ENCODE data around the gene TDRD9. TPM values are rescaled to one million over a fixed set of nuclear protein-coding genes. Genes with fewer than 3 reads are reported as not detected.

TDRD9 gene
- total and polyA plus RNA-seq, 8 donors, result 0.67 to 28.6 (median 2.5) TPM

DNA sequence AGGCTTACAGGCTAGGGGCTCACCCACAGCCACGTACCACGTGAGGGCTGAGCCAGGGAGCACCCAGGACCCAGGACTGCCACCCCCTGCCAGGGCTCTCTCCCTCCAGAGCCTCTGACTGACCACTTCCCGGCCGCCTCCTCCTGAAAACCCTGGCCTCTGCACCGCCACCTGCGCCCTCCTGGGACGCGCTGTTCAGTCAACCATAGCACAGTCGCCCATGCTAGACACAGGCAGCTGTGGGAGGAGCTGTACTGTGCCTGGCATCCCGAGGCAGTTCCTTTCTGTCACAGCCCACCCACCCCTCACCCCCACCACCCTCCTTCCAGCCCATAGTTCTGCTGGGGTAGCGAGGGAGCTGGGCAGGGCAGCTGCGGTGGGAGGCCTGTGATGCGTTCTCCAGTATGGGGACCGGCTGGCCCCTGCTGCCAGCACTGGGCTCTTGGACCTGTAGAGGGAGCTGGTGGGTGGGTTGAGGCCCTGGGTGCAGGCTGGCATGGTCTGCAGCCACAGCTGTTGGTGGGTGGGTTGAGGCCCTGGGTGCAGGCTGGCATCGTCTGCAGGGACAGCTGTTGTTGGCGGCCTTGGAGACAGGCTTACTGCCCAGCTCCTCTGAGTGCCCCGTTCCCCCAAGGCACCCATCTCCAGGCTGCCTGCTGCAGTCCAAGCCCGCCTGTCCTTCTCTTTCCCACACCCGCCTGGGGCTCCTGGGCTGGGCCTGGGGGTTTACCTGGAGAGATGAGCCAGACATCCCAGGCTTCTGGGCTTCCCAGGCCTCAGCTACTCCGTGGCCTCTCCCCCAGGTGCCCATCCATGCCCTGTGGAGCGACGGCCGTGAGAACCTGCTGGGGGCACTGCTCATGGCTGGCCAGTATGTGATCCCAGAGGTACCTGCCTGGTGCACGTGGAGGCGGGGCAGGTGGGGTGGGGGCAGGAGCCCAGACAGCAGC is 168.8 kb downstream of the TDRD9 start:
- no peak overlapping the region for H3K27ac ChIP-seq
- no peak for ATAC-seq
- WGBS, 2 donors, result 62 to 76% methylated on average over 21 to 25 of the region's 25 CpGs

GRCh38 chr14:104098272-104099095 is 170.2 kb downstream of the TDRD9 start:
- H3K36me3 ChIP-seq, result no peaks in the 10 kb centered on the region
- no peaks in the 10 kb centered on the region for H3K4me1 ChIP-seq
- WGBS, 2 donors, result 69 to 89% methylated on average over 24 to 25 of the region's 25 CpGs
- intact Hi-C loops (cut with DNase I), result no loop called here
- FAIRE-seq (no peak), DNase-seq (peak in 2 of 6 donors; percentile 9 to 48), ATAC-seq (no peak)
- H3K27ac ChIP-seq, result no peak overlapping the region
- TF ChIP-seq CTCF (IDR thresholded peaks at IDR 0.05), result no peak
- H3K27me3 ChIP-seq, result peaks cover 0 to 3% (median 0%) of the 10 kb centered on the region in 4 donors
- no peaks in the 10 kb centered on the region for H3K9me3 ChIP-seq
- H3K4me3 ChIP-seq, result no peak overlapping the region

More for the DNA sequence above, 168.8 kb downstream of the TDRD9 start:
- H3K36me3 ChIP-seq, result no peaks in the 10 kb centered on the region
- H3K27me3 ChIP-seq, result peaks cover 0 to 3% (median 0%) of the 10 kb centered on the region in 4 donors
- H3K4me3 ChIP-seq, result no peak overlapping the region
- intact Hi-C loops (cut with DNase I), result no loop called here
- FAIRE-seq, result no peak
- TF ChIP-seq CTCF (IDR thresholded peaks at IDR 0.05), result no peak
- H3K4me1 ChIP-seq, result no peaks in the 10 kb centered on the region
- H3K9me3 ChIP-seq, result no peaks in the 10 kb centered on the region
- DNase-seq, result peak in 3 of 6 donors; percentile 17 to 59 (median 51)

DNA sequence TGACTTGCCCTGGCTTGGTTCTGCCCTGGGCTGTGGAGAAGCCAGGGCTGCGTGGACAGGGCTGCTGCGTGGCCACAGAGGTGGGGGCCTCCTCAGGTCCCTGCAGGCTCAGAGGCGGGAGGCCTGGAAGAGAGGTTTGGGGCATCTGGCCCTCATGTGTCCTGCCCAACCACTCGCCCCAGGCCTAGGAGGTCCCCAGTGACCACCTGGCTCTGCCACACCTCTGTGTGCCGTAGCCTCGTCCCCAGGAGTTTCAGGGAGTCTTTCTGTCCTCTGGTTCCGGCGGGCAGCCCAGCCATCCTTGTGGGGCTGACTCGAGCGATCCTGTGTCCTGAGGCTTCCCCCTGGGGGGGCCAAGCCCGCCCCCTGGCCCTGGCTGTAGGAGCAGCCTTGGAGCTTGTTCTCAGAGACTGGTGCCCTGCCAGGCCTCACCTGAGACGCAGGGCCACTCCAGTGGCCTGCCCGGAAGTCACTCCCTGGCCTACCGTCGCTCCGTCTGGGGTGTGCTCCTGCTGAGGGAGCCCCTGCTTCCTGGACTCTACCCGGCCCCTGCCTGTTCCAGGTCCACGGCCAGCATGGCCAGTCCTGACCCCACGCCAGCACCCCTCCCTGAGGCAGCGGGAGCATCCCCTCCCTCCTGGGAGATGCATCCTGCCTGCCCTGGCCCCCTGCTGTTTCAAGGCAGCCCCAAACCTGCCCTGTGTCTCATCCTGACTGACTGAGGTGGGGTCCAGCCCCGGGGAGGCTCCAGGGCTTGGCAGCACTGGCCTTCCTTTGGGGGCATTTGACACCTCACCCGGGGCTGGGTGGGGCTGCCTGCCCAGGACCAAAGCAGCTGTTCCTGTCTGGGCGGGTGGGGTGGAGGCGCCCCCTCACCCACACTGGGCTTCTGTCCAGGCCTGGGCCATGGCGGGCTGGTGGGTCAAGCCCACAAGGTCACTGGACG is 171.1 kb downstream of the TDRD9 start:
- H3K27me3 ChIP-seq, result peaks cover 0 to 3% (median 0%) of the 10 kb centered on the region in 4 donors
- H3K4me1 ChIP-seq, result no peaks in the 10 kb centered on the region
- H3K9me3 ChIP-seq, result no peaks in the 10 kb centered on the region
- H3K27ac ChIP-seq, result no peak overlapping the region
- no peak overlapping the region for H3K4me3 ChIP-seq
- ATAC-seq (no peak), FAIRE-seq (no peak), DNase-seq (peak in 3 of 6 donors; percentile 32 to 65 (median 50))
- no peak for TF ChIP-seq CTCF (IDR thresholded peaks at IDR 0.05)
- intact Hi-C loops (cut with DNase I), result no loop called here
- WGBS, 2 donors, result 71 to 75% methylated on average over 15 to 26 of the region's 26 CpGs
- no peaks in the 10 kb centered on the region for H3K36me3 ChIP-seq

DNA sequence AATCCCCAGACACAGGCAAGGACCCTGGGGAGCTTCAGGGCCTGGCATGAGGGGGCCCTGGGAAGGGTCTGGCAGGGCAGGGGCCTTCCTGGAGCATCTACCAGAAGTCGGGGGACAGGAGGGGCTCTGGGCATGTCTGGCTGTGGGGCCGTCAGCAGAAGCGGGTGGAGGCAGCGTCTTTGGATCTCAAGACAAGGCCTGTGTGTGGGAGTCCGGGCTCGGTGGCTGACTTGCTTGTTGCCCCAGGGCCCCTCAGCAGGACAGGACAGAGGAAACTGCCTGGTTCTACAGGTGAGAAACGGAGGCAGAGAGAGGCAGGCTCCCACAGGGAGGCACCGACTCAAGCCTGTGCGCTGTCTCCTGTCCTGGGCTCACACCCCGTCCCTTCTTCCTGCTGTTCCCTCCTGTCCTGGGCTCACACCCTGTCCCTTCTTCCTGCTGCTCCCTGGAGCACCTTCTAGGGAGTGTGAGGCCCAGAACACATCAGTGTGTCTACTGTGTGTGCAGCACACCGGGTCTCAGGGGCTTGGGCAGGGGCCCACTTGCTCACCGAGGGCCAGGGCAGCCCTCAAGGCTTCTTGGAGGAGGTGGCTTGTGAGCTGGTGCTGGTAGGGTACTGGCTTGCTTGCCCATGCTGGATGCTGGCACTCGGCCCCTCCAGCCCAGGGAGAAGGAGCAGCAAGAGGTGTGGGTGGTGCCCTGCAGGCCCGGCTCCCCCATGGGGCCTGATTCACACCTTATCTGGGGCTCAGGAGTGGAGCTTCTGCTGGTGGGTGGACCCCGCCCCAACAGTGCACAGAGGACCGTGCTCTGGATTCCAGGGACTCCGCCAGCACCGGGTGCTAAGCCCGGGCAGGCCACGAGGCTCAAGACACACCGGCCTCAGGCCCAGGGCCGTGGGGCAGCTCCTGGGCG is 172.2 kb downstream of the TDRD9 start:
- Histone ChIP-seq H3K27me3 (no peaks in the 10 kb centered on the region), H3K9me3 (no peaks in the 10 kb centered on the region), H3K36me3 (no peaks in the 10 kb centered on the region), H3K4me3 (no peak overlapping the region), H3K4me1 (no peaks in the 10 kb centered on the region), H3K27ac (no peak overlapping the region)
- TF ChIP-seq CTCF (IDR thresholded peaks at IDR 0.05), result no peak
- 71 to 85% methylated on average over 23 of the region's 23 CpGs for WGBS, 2 donors
- ATAC-seq, result no peak
- DNase-seq, result peak in 3 of 6 donors; percentile 14 to 62 (median 53)
- intact Hi-C loops (cut with DNase I), result no loop called here
- no peak for FAIRE-seq
